ENCODE data around the gene HAP1.

Gene HAP1

GRCh38 chr17:41762841-41763240, 28.4 kb upstream of the HAP1 start:
- H3K4me1 ChIP-seq (ENCODE audit: control insufficient read depth, insufficient read depth, low read length): no peaks in the 10 kb centered on the region
- H3K27ac ChIP-seq (ENCODE audit: low read depth, low read length): no peak overlapping the region
- no peaks in the 10 kb centered on the region for H3K9me3 ChIP-seq (ENCODE audit: control insufficient read depth, insufficient read depth, low read length)
- H3K36me3 ChIP-seq (ENCODE audit: control insufficient read depth, insufficient read depth, low read length): peaks cover 79% of the 10 kb centered on the region
- no peaks in the 10 kb centered on the region for H3K27me3 ChIP-seq (ENCODE audit: control insufficient read depth, insufficient read depth, low read length)
- no peak overlapping the region for H3K4me3 ChIP-seq (ENCODE audit: low read depth, low read length)
- H3K9ac ChIP-seq (ENCODE audit: low read depth, low read length): no peak overlapping the region

GRCh38 chr17:41762391-41762790, 27.9 kb upstream of the HAP1 start:
- Histone ChIP-seq H3K4me3 (ENCODE audit: low read depth, low read length) (no peak overlapping the region), H3K27ac (ENCODE audit: low read depth, low read length) (no peak overlapping the region), H3K36me3 (ENCODE audit: control insufficient read depth, insufficient read depth, low read length) (peaks cover 79% of the 10 kb centered on the region), H3K9me3 (ENCODE audit: control insufficient read depth, insufficient read depth, low read length) (no peaks in the 10 kb centered on the region), H3K27me3 (ENCODE audit: control insufficient read depth, insufficient read depth, low read length) (no peaks in the 10 kb centered on the region), H3K9ac (ENCODE audit: low read depth, low read length) (no peak overlapping the region), H3K4me1 (ENCODE audit: control insufficient read depth, insufficient read depth, low read length) (no peaks in the 10 kb centered on the region)

GRCh38 chr17:41760878-41761277, 26.4 kb upstream of the HAP1 start:
- Histone ChIP-seq H3K36me3 (ENCODE audit: control insufficient read depth, insufficient read depth, low read length) (peaks cover 77% of the 10 kb centered on the region), H3K27ac (ENCODE audit: low read depth, low read length) (no peak overlapping the region), H3K4me1 (ENCODE audit: control insufficient read depth, insufficient read depth, low read length) (no peaks in the 10 kb centered on the region), H3K9me3 (ENCODE audit: control insufficient read depth, insufficient read depth, low read length) (no peaks in the 10 kb centered on the region), H3K4me3 (ENCODE audit: low read depth, low read length) (no peak overlapping the region), H3K9ac (ENCODE audit: low read depth, low read length) (no peak overlapping the region), H3K27me3 (ENCODE audit: control insufficient read depth, insufficient read depth, low read length) (no peaks in the 10 kb centered on the region)

- Histone ChIP-seq H3K36me3 (ENCODE audit: control insufficient read depth, insufficient read depth, low read length) (peaks cover 76% of the 10 kb centered on the region), H3K4me1 (ENCODE audit: control insufficient read depth, insufficient read depth, low read length) (no peaks in the 10 kb centered on the region), H3K27ac (ENCODE audit: low read depth, low read length) (no peak overlapping the region), H3K4me3 (ENCODE audit: low read depth, low read length) (no peak overlapping the region), H3K9ac (ENCODE audit: low read depth, low read length) (no peak overlapping the region), H3K9me3 (ENCODE audit: control insufficient read depth, insufficient read depth, low read length) (no peaks in the 10 kb centered on the region), H3K27me3 (ENCODE audit: control insufficient read depth, insufficient read depth, low read length) (no peaks in the 10 kb centered on the region)
Observed at GRCh38 chr17:41758601-41759000, 24.2 kb upstream of the HAP1 start.

- Histone ChIP-seq H3K4me3 (ENCODE audit: low read depth, low read length) (no peak overlapping the region), H3K9me3 (ENCODE audit: control insufficient read depth, insufficient read depth, low read length) (no peaks in the 10 kb centered on the region), H3K27me3 (ENCODE audit: control insufficient read depth, insufficient read depth, low read length) (no peaks in the 10 kb centered on the region), H3K4me1 (ENCODE audit: control insufficient read depth, insufficient read depth, low read length) (no peaks in the 10 kb centered on the region), H3K9ac (ENCODE audit: low read depth, low read length) (no peak overlapping the region), H3K27ac (ENCODE audit: low read depth, low read length) (no peak overlapping the region), H3K36me3 (ENCODE audit: control insufficient read depth, insufficient read depth, low read length) (peaks cover 42% of the 10 kb centered on the region)
Observed at GRCh38 chr17:41754066-41754465, 19.6 kb upstream of the HAP1 start.

GRCh38 chr17:41751288-41751687, 16.8 kb upstream of the HAP1 start:
- Histone ChIP-seq H3K9ac (ENCODE audit: low read depth, low read length) (no peak overlapping the region), H3K4me1 (ENCODE audit: control insufficient read depth, insufficient read depth, low read length) (no peaks in the 10 kb centered on the region), H3K4me3 (ENCODE audit: low read depth, low read length) (no peak overlapping the region), H3K9me3 (ENCODE audit: control insufficient read depth, insufficient read depth, low read length) (no peaks in the 10 kb centered on the region), H3K36me3 (ENCODE audit: control insufficient read depth, insufficient read depth, low read length) (peaks cover 20% of the 10 kb centered on the region), H3K27me3 (ENCODE audit: control insufficient read depth, insufficient read depth, low read length) (no peaks in the 10 kb centered on the region), H3K27ac (ENCODE audit: low read depth, low read length) (no peak overlapping the region)

GRCh38 chr17:41750862-41751261, 16.4 kb upstream of the HAP1 start:
- Histone ChIP-seq H3K4me3 (ENCODE audit: low read depth, low read length) (no peak overlapping the region), H3K4me1 (ENCODE audit: control insufficient read depth, insufficient read depth, low read length) (no peaks in the 10 kb centered on the region), H3K9me3 (ENCODE audit: control insufficient read depth, insufficient read depth, low read length) (no peaks in the 10 kb centered on the region), H3K36me3 (ENCODE audit: control insufficient read depth, insufficient read depth, low read length) (peaks cover 16% of the 10 kb centered on the region), H3K9ac (ENCODE audit: low read depth, low read length) (no peak overlapping the region), H3K27ac (ENCODE audit: low read depth, low read length) (no peak overlapping the region), H3K27me3 (ENCODE audit: control insufficient read depth, insufficient read depth, low read length) (no peaks in the 10 kb centered on the region)

GRCh38 chr17:41748275-41748674, 13.8 kb upstream of the HAP1 start:
- Histone ChIP-seq H3K4me1 (ENCODE audit: control insufficient read depth, insufficient read depth, low read length) (no peaks in the 10 kb centered on the region), H3K36me3 (ENCODE audit: control insufficient read depth, insufficient read depth, low read length) (no peaks in the 10 kb centered on the region), H3K27ac (ENCODE audit: low read depth, low read length) (no peak overlapping the region), H3K9ac (ENCODE audit: low read depth, low read length) (no peak overlapping the region), H3K4me3 (ENCODE audit: low read depth, low read length) (no peak overlapping the region), H3K27me3 (ENCODE audit: control insufficient read depth, insufficient read depth, low read length) (no peaks in the 10 kb centered on the region), H3K9me3 (ENCODE audit: control insufficient read depth, insufficient read depth, low read length) (no peaks in the 10 kb centered on the region)

- peaks cover 7% of the 10 kb centered on the region for H3K4me1 ChIP-seq (ENCODE audit: control insufficient read depth, insufficient read depth, low read length)
- peaks cover 12% of the 10 kb centered on the region for H3K27me3 ChIP-seq (ENCODE audit: control insufficient read depth, insufficient read depth, low read length)
- H3K36me3 ChIP-seq (ENCODE audit: control insufficient read depth, insufficient read depth, low read length): no peaks in the 10 kb centered on the region
- no peak overlapping the region for H3K4me3 ChIP-seq (ENCODE audit: low read depth, low read length)
- H3K27ac ChIP-seq (ENCODE audit: low read depth, low read length): no peak overlapping the region
- H3K9ac ChIP-seq (ENCODE audit: low read depth, low read length): no peak overlapping the region
- no peaks in the 10 kb centered on the region for H3K9me3 ChIP-seq (ENCODE audit: control insufficient read depth, insufficient read depth, low read length)
Observed at GRCh38 chr17:41741709-41742108, 7.3 kb upstream of the HAP1 start.

- H3K27me3 ChIP-seq (ENCODE audit: control insufficient read depth, insufficient read depth, low read length): peaks cover 24% of the 10 kb centered on the region
- peaks cover 7% of the 10 kb centered on the region for H3K4me1 ChIP-seq (ENCODE audit: control insufficient read depth, insufficient read depth, low read length)
- no peak overlapping the region for H3K27ac ChIP-seq (ENCODE audit: low read depth, low read length)
- H3K36me3 ChIP-seq (ENCODE audit: control insufficient read depth, insufficient read depth, low read length): no peaks in the 10 kb centered on the region
- no peak overlapping the region for H3K9ac ChIP-seq (ENCODE audit: low read depth, low read length)
- no peaks in the 10 kb centered on the region for H3K9me3 ChIP-seq (ENCODE audit: control insufficient read depth, insufficient read depth, low read length)
- H3K4me3 ChIP-seq (ENCODE audit: low read depth, low read length): no peak overlapping the region
Observed at GRCh38 chr17:41740506-41740905, 6.1 kb upstream of the HAP1 start.

GRCh38 chr17:41739661-41740352, 5.4 kb upstream of the HAP1 start:
- Histone ChIP-seq H3K36me3 (ENCODE audit: control insufficient read depth, insufficient read depth, low read length) (no peaks in the 10 kb centered on the region), H3K4me3 (ENCODE audit: low read depth, low read length) (no peak overlapping the region), H3K9me3 (ENCODE audit: control insufficient read depth, insufficient read depth, low read length) (no peaks in the 10 kb centered on the region), H3K4me1 (ENCODE audit: control insufficient read depth, insufficient read depth, low read length) (peaks cover 7% of the 10 kb centered on the region), H3K27me3 (ENCODE audit: control insufficient read depth, insufficient read depth, low read length) (peaks cover 31% of the 10 kb centered on the region), H3K9ac (ENCODE audit: low read depth, low read length) (no peak overlapping the region), H3K27ac (ENCODE audit: low read depth, low read length) (no peak overlapping the region)

- Histone ChIP-seq H3K4me3 (ENCODE audit: low read depth, low read length) (no peak overlapping the region), H3K9me3 (ENCODE audit: control insufficient read depth, insufficient read depth, low read length) (no peaks in the 10 kb centered on the region), H3K27me3 (ENCODE audit: control insufficient read depth, insufficient read depth, low read length) (peaks cover 41% of the 10 kb centered on the region), H3K27ac (ENCODE audit: low read depth, low read length) (no peak overlapping the region), H3K9ac (ENCODE audit: low read depth, low read length) (no peak overlapping the region), H3K36me3 (ENCODE audit: control insufficient read depth, insufficient read depth, low read length) (no peaks in the 10 kb centered on the region), H3K4me1 (ENCODE audit: control insufficient read depth, insufficient read depth, low read length) (peaks cover 7% of the 10 kb centered on the region)
Observed at GRCh38 chr17:41738801-41739112, 4.3 kb upstream of the HAP1 start.
